K562 (cell line): ENCODE results near the gene UBE2D2. TPM values are rescaled to one million over a fixed set of nuclear protein-coding genes. Genes with fewer than 3 reads are reported as not detected.
A peak's percentile ranks its signal among the peaks of the same experiment; 100 is the strongest.

Experiments used
- ATF2 ChIP-seq: sonication (generic); formaldehyde crosslinking; IDR thresholded peaks from 2 replicates; pipeline ENCODE4 v1.8.1; 2022; ENCODE audit warnings: missing genetic modification reagents
- ATF6 ChIP-seq: sonication (generic); formaldehyde crosslinking; IDR thresholded peaks from 2 replicates; pipeline ENCODE4 v1.4.0; 2020; ENCODE audit warnings: mild to moderate bottlenecking, missing genetic modification reagents
- CTCFL ChIP-seq: IDR thresholded peaks from 2 replicates; pipeline ENCODE4 v1.6.1; 2011; ENCODE audit warnings: borderline replicate concordance, low read depth, mild to moderate bottlenecking, moderate library complexity, low read length; ENCODE audit not compliant: insufficient read depth, poor library complexity, severe bottlenecking
- MNT ChIP-seq, 2 experiments: fragments of 450-650 bp; conservative IDR thresholded peaks; 2 replicates each; pipeline ENCODE4 v1.6.1; 2017; ENCODE audit warnings: mild to moderate bottlenecking in 2 of 2, moderate library complexity in 2 of 2
- PHF21A ChIP-seq: fragments of 450-650 bp; IDR thresholded peaks from 2 replicates; pipeline ENCODE4 v1.6.1; 2017; ENCODE audit warnings: low read depth, borderline replicate concordance
- RBBP5 ChIP-seq: fragments of 200-600 bp; sonication (generic); IDR thresholded peaks from 2 replicates; pipeline ENCODE4 v1.6.1; 2012; ENCODE audit warnings: borderline replicate concordance, mild to moderate bottlenecking, low read length, control low read depth, inconsistent platforms; ENCODE audit not compliant: insufficient read depth, poor library complexity, severe bottlenecking
- RREB1 ChIP-seq: fragments of 250-450 bp; sonication (Bioruptor Pico); IDR thresholded peaks from 2 replicates; pipeline ENCODE4 v1.4.0; 2020
- TAF1 ChIP-seq: IDR thresholded peaks from 2 replicates; pipeline ENCODE4 v1.6.1; 2011; ENCODE audit warnings: mild to moderate bottlenecking, low read length, moderate library complexity; ENCODE audit not compliant: insufficient read depth, control insufficient read depth, severe bottlenecking; ENCODE audit errors: extremely low read depth
- ZNF384 ChIP-seq: IDR thresholded peaks from 2 replicates; pipeline ENCODE4 v1.6.1; 2012; ENCODE audit warnings: low read depth, low read length, improper control_type of control experiment
- ZNF507 ChIP-seq: conservative IDR thresholded peaks from 2 replicates; pipeline ENCODE4 v1.6.1; 2017; ENCODE audit warnings: missing genetic modification characterization, missing compliant biosample characterization
- ZNF57 ChIP-seq: fragments of 450-650 bp; formaldehyde crosslinking; IDR thresholded peaks from 2 replicates; pipeline ENCODE4 v1.4.0; 2020; ENCODE audit warnings: mild to moderate bottlenecking, moderate library complexity
- polyA plus RNA-seq, 8 experiments: library from polyadenylated mRNA; depleted of rRNA in 4 of 8; stranded (reverse) in 5 of 8; unstranded in 3 of 8; fragments of >200 nt; fragmentation: Nextera tagmentation in 2 of 8; fragmentation: Illumina TruSeq in 1 of 8; extraction: Ambion mirVana in 2 of 8; extraction: Trizol in 1 of 8; gene quantifications; 2 replicates each; pipeline versions ENCODE4 v1.2.1 to v1.2.3, GENCODE V29; 2011 to 2014; ENCODE audit warnings: inconsistent platforms in 1 of 8, missing spikeins in 1 of 8
- total RNA-seq, 7 experiments: library from RNA; depleted of rRNA in 6 of 7; stranded (reverse); fragments of >200 nt in 6 of 7; fragmentation: Illumina TruSeq in 2 of 7; extraction: Trizol in 2 of 7; gene quantifications; 2 replicates each; pipeline versions ENCODE4 v1.2.1 to v1.2.3, GENCODE V29; 2011 to 2021; ENCODE audit warnings: low replicate concordance in 1 of 7

UBE2D2 gene
- total and polyA plus RNA-seq, 9 of the 15 experiments (the other 6 are each of a cell fraction or from before 2014, with no cell fraction given), result 53.6 to 198 (median 122) TPM

- TF ChIP-seq ATF6 (CRISPR knock-in tag) (no peak), TAF1 (peak; percentile 64), RBBP5 (peak; percentile 50), ZNF384 (no peak; the same call in 1 of the 2 replicates), ZNF507 (tag) (no peak), CTCFL (no peak), ZNF57 (CRISPR knock-in tag) (no peak), PHF21A (peak; percentile 71; the same call in 1 of the 2 replicates), MNT (conservative IDR thresholded peaks at IDR 0.05) (peak; percentile 73 to 92), RREB1 (no peak), ATF2 (CRISPR knock-in tag) (no peak)
These were observed 108.7 kb downstream of the UBE2D2 start (continued) for GRCh38 chr5:139669662-139670368.
